Activated CD8-positive, alpha-beta memory T cell treated with anti-CD3 and anti-CD28 coated beads for 24 hours (primary cell): ENCODE measurements around the gene RFXANK.
"Not testable (repeated sequence)": the region's sequence is repeated elsewhere in the genome, so short reads cannot be mapped to it uniquely, and the experiment has no call there.

Experiments used
- DNase-seq: peaks from one replicate; pipeline ENCODE4 v3.0.0-alpha.2; 2020

Gene RFXANK, protein sequence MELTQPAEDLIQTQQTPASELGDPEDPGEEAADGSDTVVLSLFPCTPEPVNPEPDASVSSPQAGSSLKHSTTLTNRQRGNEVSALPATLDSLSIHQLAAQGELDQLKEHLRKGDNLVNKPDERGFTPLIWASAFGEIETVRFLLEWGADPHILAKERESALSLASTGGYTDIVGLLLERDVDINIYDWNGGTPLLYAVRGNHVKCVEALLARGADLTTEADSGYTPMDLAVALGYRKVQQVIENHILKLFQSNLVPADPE

GRCh38 chr19:19192078-19192882 is at the start of gene RFXANK, which contains the start of gene BORCS8:
Gene RFXANK (plus strand): TSS chr19:19192258. CDS start chr19:19193947, 1,689 bp downstream.
Gene BORCS8 (minus strand): TSS chr19:19192152. CDS start chr19:19192117, 35 bp downstream.
- DNase-seq = peak; percentile 96

GRCh38 chr19:19142347-19142746 is 49.7 kb upstream of the RFXANK start:
- DNase-seq = no peak

GRCh38 chr19:19145281-19145680 is 46.8 kb upstream of the RFXANK start:
- DNase-seq = no peak

- peak; percentile 99 for DNase-seq
Observed at GRCh38 chr19:19145684-19146608, 46.1 kb upstream of the RFXANK start.

DNA sequence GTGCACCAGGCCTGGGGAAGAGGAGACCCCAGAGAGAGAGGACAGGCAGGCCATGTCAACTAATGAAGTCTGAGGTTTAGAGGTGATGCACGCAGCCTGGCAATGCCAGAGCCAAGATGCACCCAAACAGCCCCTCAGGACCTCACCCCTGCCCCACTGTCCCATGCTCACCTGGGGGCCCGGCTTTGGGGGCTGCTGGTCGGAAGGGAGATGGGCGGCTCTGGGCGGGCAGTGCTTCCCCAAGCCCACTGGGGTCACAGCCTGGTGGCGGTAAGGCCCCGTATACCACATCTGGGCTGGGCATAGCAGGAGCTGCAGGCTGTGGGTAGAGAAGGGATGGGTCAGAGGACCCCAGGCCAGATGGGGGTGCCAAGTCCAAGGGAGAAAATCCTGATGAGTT is 45.2 kb upstream of the RFXANK start:
- DNase-seq = no peak

- no peak for DNase-seq
Observed at GRCh38 chr19:19147344-19147743, 44.7 kb upstream of the RFXANK start.

DNA sequence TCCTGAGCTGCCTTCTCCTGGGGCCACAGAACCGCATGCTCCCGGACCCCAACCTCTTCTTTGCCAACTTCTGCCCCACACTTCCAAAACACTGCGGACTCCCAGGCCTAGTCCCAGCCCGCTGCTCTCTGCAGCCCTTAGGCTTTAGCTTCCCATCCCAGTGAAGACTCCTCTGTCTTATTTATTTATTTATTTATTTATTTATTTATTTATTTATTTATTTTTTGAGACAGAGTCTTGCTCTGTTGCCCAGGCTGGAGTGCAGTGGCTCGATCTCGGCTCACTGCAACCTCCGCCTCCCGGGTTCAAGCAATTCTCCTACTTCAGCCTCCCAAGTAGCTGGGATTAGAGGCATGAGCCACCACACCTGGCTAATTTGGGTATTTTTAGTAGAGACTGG is 43.6 kb upstream of the RFXANK start:
- not testable (repeated sequence) for DNase-seq

GRCh38 chr19:19149435-19149834 is 42.6 kb upstream of the RFXANK start:
- no peak for DNase-seq

DNA sequence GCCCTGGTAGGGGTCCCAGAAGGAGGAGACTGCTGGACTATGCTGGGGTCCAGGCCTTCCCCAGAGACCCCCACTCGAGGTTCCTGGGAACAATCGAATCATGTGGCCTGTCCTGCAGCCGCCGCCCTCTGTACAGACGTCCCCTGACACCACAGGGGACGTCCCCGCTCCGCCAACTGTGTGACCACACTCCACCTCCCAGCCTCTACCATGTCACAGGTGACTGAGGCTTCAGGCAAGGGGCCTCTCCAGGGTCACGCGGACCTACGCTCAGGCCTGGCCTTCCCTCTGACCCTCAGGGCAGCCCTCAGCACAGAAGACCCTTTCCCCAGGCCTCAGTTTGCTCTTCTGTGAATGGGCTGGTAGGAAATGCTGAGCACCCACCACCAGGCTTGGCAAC is 40.6 kb upstream of the RFXANK start:
- no peak for DNase-seq

DNA sequence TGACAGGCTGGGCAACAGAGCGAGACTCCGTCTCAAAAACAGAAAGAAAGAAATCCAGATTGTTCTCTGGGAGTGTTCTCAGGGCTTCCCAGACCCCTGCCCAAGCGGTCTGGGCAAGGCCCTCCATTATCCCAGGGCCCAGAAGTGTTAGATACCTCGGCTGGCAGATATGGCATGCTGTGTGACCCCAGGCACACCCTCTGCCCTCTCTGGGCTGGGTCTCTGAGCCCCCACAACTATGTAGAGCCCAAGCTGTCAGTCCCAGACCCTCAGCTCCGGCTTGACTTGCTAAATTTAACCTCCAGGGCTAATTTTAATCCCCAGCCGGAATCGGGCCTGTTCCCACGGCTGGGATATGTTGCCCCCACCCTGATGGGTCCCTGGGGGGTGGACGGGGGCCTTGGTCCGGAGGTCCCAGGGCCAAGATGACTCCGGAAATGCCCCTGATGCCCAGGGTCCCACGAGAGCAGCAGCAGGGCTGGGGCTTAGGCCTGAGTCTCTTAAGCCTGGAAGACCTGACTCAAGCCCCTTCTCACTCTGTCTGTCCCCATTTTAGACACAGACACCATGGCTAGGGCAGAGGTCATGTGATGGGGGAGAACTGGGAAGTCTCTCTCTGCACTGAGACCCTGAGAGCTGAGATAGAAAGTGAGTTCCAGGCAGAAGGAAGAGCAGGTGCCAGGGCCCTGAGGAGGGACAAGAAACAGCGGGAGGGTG is 39.2 kb upstream of the RFXANK start:
- DNase-seq = no peak

DNA sequence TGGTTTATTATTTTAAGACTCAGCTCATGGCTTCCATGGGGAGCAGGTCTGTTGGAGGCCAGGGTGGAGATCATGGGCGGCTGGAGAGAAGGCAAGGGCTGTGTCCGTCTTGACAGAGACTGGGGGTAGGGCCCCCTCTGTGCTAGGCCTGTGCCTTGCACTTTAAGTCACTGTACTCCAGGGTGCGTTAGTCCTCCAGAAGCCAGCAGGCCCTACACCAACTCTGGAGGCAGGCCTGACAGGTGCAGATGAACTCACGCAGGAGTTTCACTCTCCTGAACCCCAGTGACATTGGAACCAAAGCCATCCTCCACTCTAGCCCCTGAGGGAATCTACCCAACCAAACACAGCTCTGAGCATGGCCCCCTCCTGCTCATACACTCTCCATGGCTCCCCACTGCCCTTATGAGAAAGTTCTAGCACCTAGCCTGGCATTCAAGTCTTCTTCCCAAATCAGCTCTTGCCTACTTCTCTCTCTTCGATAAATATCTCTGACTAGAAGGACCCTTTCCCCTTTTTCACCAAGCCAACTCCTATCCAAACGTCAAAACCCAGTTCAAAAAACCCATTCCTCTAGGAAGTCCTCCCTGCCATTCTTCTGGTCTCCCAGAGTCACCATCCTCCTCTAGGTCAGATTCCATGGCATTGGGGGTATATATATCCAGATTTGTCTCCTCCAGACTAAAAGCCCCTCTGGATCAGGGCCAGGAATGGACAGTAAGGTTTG is 37.1 kb upstream of the RFXANK start:
- no peak for DNase-seq

- DNase-seq = no peak
Observed at GRCh38 chr19:19155495-19156219, 36.4 kb upstream of the RFXANK start.

- no peak for DNase-seq
Observed at GRCh38 chr19:19157808-19158207, 34.2 kb upstream of the RFXANK start.

DNA sequence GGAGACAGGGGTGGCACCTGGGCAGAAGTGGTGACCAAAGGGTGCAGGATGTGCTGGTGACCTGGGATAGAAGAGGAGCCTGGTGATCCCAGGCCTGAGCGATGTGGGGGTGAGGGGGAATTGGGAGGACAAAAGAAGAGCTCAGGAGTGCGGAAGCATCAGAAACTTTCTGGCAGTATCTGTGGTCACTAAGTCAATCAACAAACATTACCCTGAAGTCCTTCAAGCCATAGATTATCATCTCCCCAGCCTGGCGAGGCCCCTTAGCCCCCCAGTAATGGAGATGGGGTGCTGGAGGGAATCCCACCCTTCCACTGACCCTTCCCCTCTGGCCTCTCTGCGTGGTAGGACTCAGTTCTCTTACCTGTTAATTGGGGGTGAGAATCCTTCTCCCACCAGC is 32.5 kb upstream of the RFXANK start:
- DNase-seq = no peak

- no peak for DNase-seq
Observed at GRCh38 chr19:19160461-19161035, 31.5 kb upstream of the RFXANK start.

GRCh38 chr19:19162495-19162894 is 29.6 kb upstream of the RFXANK start:
- no peak for DNase-seq

DNA sequence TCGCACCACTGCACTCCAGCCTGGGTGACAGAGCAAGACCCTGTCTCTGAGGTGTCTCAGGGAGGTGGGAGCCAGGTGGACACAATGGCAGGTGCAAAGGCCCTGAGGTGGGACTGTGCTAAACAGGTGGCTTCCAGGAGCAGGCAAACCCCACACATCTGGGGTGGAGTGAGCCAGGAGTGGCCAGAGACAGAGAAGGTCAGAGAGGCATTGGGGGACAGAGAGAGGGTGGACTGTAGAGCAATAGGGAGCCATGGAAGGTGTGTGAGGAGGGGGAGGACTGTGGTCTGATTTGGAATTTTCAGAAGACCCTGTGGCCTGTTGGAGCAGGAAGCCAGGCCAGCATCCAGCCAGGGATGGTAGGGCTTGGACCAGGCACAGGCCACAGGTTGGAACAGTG is 26.7 kb upstream of the RFXANK start:
- DNase-seq = no peak

GRCh38 chr19:19167612-19168011 is 24.4 kb upstream of the RFXANK start:
- DNase-seq = no peak

DNA sequence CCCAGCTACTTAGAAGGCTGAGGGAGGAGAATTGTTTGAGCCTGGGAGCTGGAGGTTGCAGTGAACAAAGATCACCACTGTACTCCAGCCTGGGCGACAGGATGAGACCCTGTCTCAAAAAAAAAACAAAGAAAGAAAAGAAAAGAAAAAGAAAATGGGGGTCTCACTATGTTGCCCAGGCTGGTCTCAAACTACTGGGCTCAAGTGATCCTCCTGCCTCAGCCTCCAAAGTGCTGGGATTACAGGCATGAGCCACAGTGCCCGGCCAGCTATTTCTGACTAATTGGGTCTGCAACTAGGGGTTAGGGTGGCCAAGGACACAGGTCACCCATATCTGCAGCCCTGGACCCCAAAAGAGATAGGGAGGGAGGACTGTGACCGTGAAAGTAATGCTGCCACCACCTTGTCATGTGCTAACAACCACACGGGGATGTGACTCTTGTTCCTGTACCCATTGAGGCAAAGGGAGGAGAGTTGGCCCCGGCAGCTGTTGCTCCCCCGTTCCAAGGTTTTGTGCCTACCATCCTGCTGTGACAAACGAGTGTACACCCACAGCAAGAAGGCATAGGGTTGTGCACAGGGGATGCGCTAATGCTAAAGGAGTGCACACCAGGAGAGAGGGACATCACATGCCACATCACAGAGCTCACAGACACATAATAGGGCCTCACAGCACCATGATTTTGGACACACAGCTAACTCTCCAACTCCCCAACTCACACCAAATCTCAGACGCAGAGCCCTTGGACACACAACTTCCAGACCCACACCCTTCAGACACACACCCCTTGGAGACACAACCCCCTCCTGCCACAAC is 22.6 kb upstream of the RFXANK start:
- DNase-seq = no peak
